Suprapubic skin (tissue), 4 donors: ENCODE data around the gene RAB5B. TPM values are rescaled to one million over a fixed set of nuclear protein-coding genes. Genes with fewer than 3 reads are reported as not detected.

Experiments used
- DNase-seq, 2 donors: peaks; one replicate each; pipeline ENCODE4 v3.0.0-alpha.2; 2019; ENCODE audit warnings: low spot score in 2 of 2
- H3K27ac ChIP-seq: fragments of 200-600 bp; sonication (generic); one replicate; pipeline ENCODE4 v1.5.1; 2019
- H3K27me3 ChIP-seq: fragments of 200-600 bp; sonication (generic); one replicate; pipeline ENCODE4 v1.5.1; 2019
- H3K36me3 ChIP-seq: fragments of 200-600 bp; sonication (generic); one replicate; pipeline ENCODE4 v1.5.1; 2019
- H3K4me1 ChIP-seq: fragments of 200-600 bp; sonication (generic); one replicate; pipeline ENCODE4 v1.5.1; 2019
- H3K4me3 ChIP-seq: fragments of 200-600 bp; sonication (generic); one replicate; pipeline ENCODE4 v1.5.1; 2019; ENCODE audit warnings: mild to moderate bottlenecking
- H3K9me3 ChIP-seq: fragments of 200-600 bp; sonication (generic); one replicate; pipeline ENCODE4 v1.5.1; 2019
- CTCF ChIP-seq, 2 donors: fragments of 200-600 bp in 1 of 2; fragments of 450-650 bp in 1 of 2; sonication (generic) in 1 of 2; IDR thresholded peaks; one replicate each; pipeline ENCODE4 v1.5.1; 2016 to 2019; ENCODE audit warnings: antibody characterized with exemption in 2 of 2, mild to moderate bottlenecking in 1 of 2, moderate library complexity in 1 of 2
- EP300 ChIP-seq: sonication (generic); formaldehyde crosslinking; IDR thresholded peaks from one replicate; pipeline ENCODE4 v1.6.1; 2017; ENCODE audit warnings: antibody characterized with exemption
- POLR2A ChIP-seq, 2 donors: fragments of 450-650 bp; IDR thresholded peaks; one replicate each; pipeline ENCODE4 v1.6.1; 2017; ENCODE audit warnings: antibody characterized with exemption in 2 of 2, mild to moderate bottlenecking in 2 of 2, moderate library complexity in 2 of 2
- POLR2AphosphoS5 ChIP-seq, 3 donors: sonication (generic); formaldehyde crosslinking; IDR thresholded peaks; one replicate each; pipeline ENCODE4 v1.6.1; 2017; ENCODE audit warnings: antibody characterized with exemption in 3 of 3
- WGBS: methylation state at CpG from one replicate; pipeline ENCODE4 v1.1.5; 2018; 5-methylcytosine and 5-hydroxymethylcytosine counted together
- total RNA-seq, 4 donors: library from RNA; depleted of rRNA; stranded (reverse); fragments of >200 nt; gene quantifications; one replicate each; pipeline ENCODE4 v1.1.0, GENCODE V29; 2016

Gene RAB5B
- total RNA-seq, result 100 to 1,000 TPM in 3 of 4 donors, 10 to 100 TPM in 1; 97.1 to 143 (median 114) TPM

- no peaks in the 10 kb centered on the region for H3K27me3 ChIP-seq
- H3K27ac ChIP-seq, result peak within 1 kb of the TSS; percentile 92
- under 1% methylated on average over 31 of the region's 39 CpGs for WGBS
- peak; percentile 71 to 94 for TF ChIP-seq POLR2A (IDR thresholded peaks at IDR 0.05)
- peak in 1 of 2 donors; percentile 19 for TF ChIP-seq CTCF (IDR thresholded peaks at IDR 0.05)
- TF ChIP-seq EP300, result no peak
- TF ChIP-seq POLR2AphosphoS5 (IDR thresholded peaks at IDR 0.05), result peak; percentile 25 to 72 (median 62)
- peaks cover 36% of the 10 kb centered on the region for H3K4me1 ChIP-seq
- DNase-seq, result peak; percentile 100
- H3K4me3 ChIP-seq, result peak within 1 kb of the TSS; percentile 84
- H3K36me3 ChIP-seq, result no peaks in the 10 kb centered on the region
- H3K9me3 ChIP-seq, result no peaks in the 10 kb centered on the region
These were observed at the start of gene RAB5B for GRCh38 chr12:55973599-55974307. Gene RAB5B (plus strand): TSS chr12:55974078. CDS start chr12:55986961, 12,883 bp downstream.

- Histone ChIP-seq H3K36me3 (peaks cover 5% of the 10 kb centered on the region), H3K4me3 (no peak overlapping the region), H3K27me3 (no peaks in the 10 kb centered on the region), H3K4me1 (peaks cover 51% of the 10 kb centered on the region), H3K27ac (no peak overlapping the region), H3K9me3 (no peaks in the 10 kb centered on the region)
- TF ChIP-seq POLR2AphosphoS5 (IDR thresholded peaks at IDR 0.05) (no peak), CTCF (IDR thresholded peaks at IDR 0.05) (no peak), EP300 (no peak), POLR2A (IDR thresholded peaks at IDR 0.05) (no peak)
- WGBS, result 75% methylated on average over 4 of the region's 4 CpGs
- DNase-seq, result no peak
These were observed 48.5 kb upstream of the RAB5B start for GRCh38 chr12:55925371-55925770.

- no peaks in the 10 kb centered on the region for H3K27me3 ChIP-seq
- H3K27ac ChIP-seq, result peak overlapping the region; percentile 98
- no peak for DNase-seq
- H3K4me1 ChIP-seq, result peaks cover 56% of the 10 kb centered on the region
- H3K36me3 ChIP-seq, result peaks cover 5% of the 10 kb centered on the region
- peak overlapping the region; percentile 88 for H3K4me3 ChIP-seq
- TF ChIP-seq POLR2AphosphoS5 (IDR thresholded peaks at IDR 0.05), result no peak
- no peak for TF ChIP-seq POLR2A (IDR thresholded peaks at IDR 0.05)
- no peak for TF ChIP-seq EP300
- no peaks in the 10 kb centered on the region for H3K9me3 ChIP-seq
- WGBS, result 6% methylated on average over 10 of the region's 10 CpGs
These were observed 47.8 kb upstream of the RAB5B start for GRCh38 chr12:55925870-55926737.

- peaks cover 5% of the 10 kb centered on the region for H3K36me3 ChIP-seq
- peak overlapping the region; percentile 98 for H3K27ac ChIP-seq
- peaks cover 59% of the 10 kb centered on the region for H3K4me1 ChIP-seq
- no peaks in the 10 kb centered on the region for H3K27me3 ChIP-seq
- peak overlapping the region; percentile 88 for H3K4me3 ChIP-seq
- peak; percentile 94 to 95 for DNase-seq
- under 1% methylated on average over 38 of the region's 42 CpGs for WGBS
- no peaks in the 10 kb centered on the region for H3K9me3 ChIP-seq
- TF ChIP-seq POLR2AphosphoS5 (IDR thresholded peaks at IDR 0.05) (peak in 1 of 3 donors; percentile 26), EP300 (no peak), CTCF (IDR thresholded peaks at IDR 0.05) (peak; percentile 46 to 63), POLR2A (IDR thresholded peaks at IDR 0.05) (peak in 1 of 2 donors; percentile 50)
These were observed 46.9 kb upstream of the RAB5B start for GRCh38 chr12:55926738-55927587.
